ENCODE results near the gene SCAMP2. TPM values are rescaled to one million over a fixed set of nuclear protein-coding genes. Genes with fewer than 3 reads are reported as not detected.

SCAMP2 gene
- total RNA-seq, 1 donor from 2014 or later: 56.4 TPM

GRCh38 chr15:74885461-74885860 is 12.3 kb upstream of the SCAMP2 start:
- H4K20me1 ChIP-seq (ENCODE audit: insufficient read depth, low read length): no peaks in the 10 kb centered on the region
- H3K27ac ChIP-seq (ENCODE audit: low read depth, low read length): no peak overlapping the region
- no peak overlapping the region for H3K4me3 ChIP-seq (ENCODE audit: insufficient read depth, low read depth, low read length)
- Mint-ChIP-seq H3K4me3 (ENCODE audit: unreplicated experiment) (no peak overlapping the region), H3K27me3 (ENCODE audit: low read depth, unreplicated experiment) (no peaks in the 10 kb centered on the region), H3K9me3 (ENCODE audit: unreplicated experiment) (no peaks in the 10 kb centered on the region), H3K36me3 (ENCODE audit: low read depth, unreplicated experiment) (peaks cover 3% of the 10 kb centered on the region), H3K4me1 (ENCODE audit: low read depth, unreplicated experiment) (peaks cover 19% of the 10 kb centered on the region), H3K27ac (ENCODE audit: unreplicated experiment) (no peak overlapping the region)
- no peaks in the 10 kb centered on the region for H3K27me3 ChIP-seq (ENCODE audit: insufficient read depth, low read length)
- H2AFZ ChIP-seq (ENCODE audit: low read depth, low read length): no peak overlapping the region
- peaks cover 5% of the 10 kb centered on the region for H3K79me2 ChIP-seq (ENCODE audit: insufficient read depth, low read length)
- H3K9me3 ChIP-seq (ENCODE audit: insufficient read depth, low read depth, low read length): peaks cover 5% of the 10 kb centered on the region
- FAIRE-seq: no peak
- H3K36me3 ChIP-seq (ENCODE audit: insufficient read depth, low read length): no peaks in the 10 kb centered on the region
- H3K4me2 ChIP-seq (ENCODE audit: low read length): no peak overlapping the region
- peaks cover 18% of the 10 kb centered on the region for H3K4me1 ChIP-seq (ENCODE audit: insufficient read depth, low read length)
- DNase-seq (ENCODE audit: low read depth): no peak
- H3K9ac ChIP-seq (ENCODE audit: low read length): no peak overlapping the region
- TF ChIP-seq EZH2 (IDR thresholded peaks at IDR 0.05; ENCODE audit: insufficient read depth, low read length): no peak

GRCh38 chr15:74884428-74885223 is 11.5 kb upstream of the SCAMP2 start:
- H3K4me1 ChIP-seq (ENCODE audit: insufficient read depth, low read length): peaks cover 15% of the 10 kb centered on the region
- no peaks in the 10 kb centered on the region for H3K36me3 ChIP-seq (ENCODE audit: insufficient read depth, low read length)
- H3K9ac ChIP-seq (ENCODE audit: low read length): no peak overlapping the region
- H3K36me3 Mint-ChIP-seq (ENCODE audit: low read depth, unreplicated experiment): peaks cover 3% of the 10 kb centered on the region
- no peaks in the 10 kb centered on the region for H3K27me3 ChIP-seq (ENCODE audit: insufficient read depth, low read length)
- peaks cover 5% of the 10 kb centered on the region for H3K9me3 ChIP-seq (ENCODE audit: insufficient read depth, low read depth, low read length)
- H3K4me3 ChIP-seq (ENCODE audit: insufficient read depth, low read depth, low read length): no peak overlapping the region
- H3K79me2 ChIP-seq (ENCODE audit: insufficient read depth, low read length): no peaks in the 10 kb centered on the region
- FAIRE-seq (no peak), DNase-seq (ENCODE audit: low read depth) (peak; percentile 58)
- peak overlapping the region; percentile 72 for H3K27ac Mint-ChIP-seq (ENCODE audit: unreplicated experiment)
- H3K9me3 Mint-ChIP-seq (ENCODE audit: unreplicated experiment): no peaks in the 10 kb centered on the region
- H4K20me1 ChIP-seq (ENCODE audit: insufficient read depth, low read length): no peaks in the 10 kb centered on the region
- peak overlapping the region; percentile 56 for H3K4me2 ChIP-seq (ENCODE audit: low read length)
- no peak overlapping the region for H2AFZ ChIP-seq (ENCODE audit: low read depth, low read length)
- TF ChIP-seq CTCF (IDR thresholded peaks at IDR 0.05; ENCODE audit: insufficient read depth, low read depth, low read length): no peak
- TF ChIP-seq EZH2 (IDR thresholded peaks at IDR 0.05; ENCODE audit: insufficient read depth, low read length): no peak
- H3K27me3 Mint-ChIP-seq (ENCODE audit: low read depth, unreplicated experiment): no peaks in the 10 kb centered on the region
- peaks cover 17% of the 10 kb centered on the region for H3K4me1 Mint-ChIP-seq (ENCODE audit: low read depth, unreplicated experiment)
- H3K4me3 Mint-ChIP-seq (ENCODE audit: unreplicated experiment): no peak overlapping the region
- H3K27ac ChIP-seq (ENCODE audit: low read depth, low read length): no peak overlapping the region

GRCh38 chr15:74882528-74882927 is 9.4 kb upstream of the SCAMP2 start:
- Histone ChIP-seq H3K4me3 (ENCODE audit: insufficient read depth, low read depth, low read length) (no peak overlapping the region), H4K20me1 (ENCODE audit: insufficient read depth, low read length) (no peaks in the 10 kb centered on the region), H3K79me2 (ENCODE audit: insufficient read depth, low read length) (no peaks in the 10 kb centered on the region), H3K9me3 (ENCODE audit: insufficient read depth, low read depth, low read length) (peaks cover 5% of the 10 kb centered on the region), H2AFZ (ENCODE audit: low read depth, low read length) (no peak overlapping the region), H3K9ac (ENCODE audit: low read length) (no peak overlapping the region), H3K4me2 (ENCODE audit: low read length) (no peak overlapping the region), H3K36me3 (ENCODE audit: insufficient read depth, low read length) (no peaks in the 10 kb centered on the region), H3K4me1 (ENCODE audit: insufficient read depth, low read length) (peaks cover 6% of the 10 kb centered on the region), H3K27ac (ENCODE audit: low read depth, low read length) (no peak overlapping the region), H3K27me3 (ENCODE audit: insufficient read depth, low read length) (no peaks in the 10 kb centered on the region)
- Mint-ChIP-seq H3K9me3 (ENCODE audit: unreplicated experiment) (no peaks in the 10 kb centered on the region), H3K4me1 (ENCODE audit: low read depth, unreplicated experiment) (peaks cover 7% of the 10 kb centered on the region), H3K36me3 (ENCODE audit: low read depth, unreplicated experiment) (peaks cover 3% of the 10 kb centered on the region), H3K27ac (ENCODE audit: unreplicated experiment) (no peak overlapping the region), H3K4me3 (ENCODE audit: unreplicated experiment) (no peak overlapping the region), H3K27me3 (ENCODE audit: low read depth, unreplicated experiment) (no peaks in the 10 kb centered on the region)
- FAIRE-seq (no peak), DNase-seq (ENCODE audit: low read depth) (no peak)
- TF ChIP-seq EZH2 (IDR thresholded peaks at IDR 0.05; ENCODE audit: insufficient read depth, low read length) (no peak), CTCF (IDR thresholded peaks at IDR 0.05; ENCODE audit: insufficient read depth, low read depth, low read length) (no peak)

All from astrocyte (in vitro differentiated cells and primary cell).